SKM-1 (cell line): ENCODE measurements around the gene SAMD4B.
"Not testable (repeated sequence)": the region's sequence is repeated elsewhere in the genome, so short reads cannot be mapped to it uniquely, and the experiment has no call there.

Experiments
- DNase-seq: peaks from one replicate; lab custom pipeline; 2025; ENCODE audit not compliant: unreplicated experiment; lab: John Stamatoyannopoulos, UW

The SAMD4B gene

DNA sequence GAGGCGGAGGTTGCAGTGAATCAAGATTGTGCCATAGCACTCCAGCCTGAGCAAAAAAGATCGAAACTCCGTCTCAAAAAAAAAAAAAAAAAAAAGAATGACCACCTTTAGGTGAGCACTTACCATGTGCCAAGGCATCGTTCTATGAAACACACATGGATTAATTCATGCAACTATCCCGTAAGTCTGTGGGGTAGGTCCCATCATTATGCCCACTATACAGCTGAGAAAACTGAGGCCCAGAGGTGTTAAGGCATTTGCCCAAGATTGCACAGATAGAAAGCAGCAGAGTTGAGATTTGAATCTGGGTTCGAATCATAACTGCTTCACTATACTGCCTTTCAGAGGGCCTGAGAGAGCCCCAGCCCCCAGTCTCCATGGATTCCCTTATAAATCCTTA lies 8.7 kb upstream of the SAMD4B start:
- no peak for DNase-seq

DNA sequence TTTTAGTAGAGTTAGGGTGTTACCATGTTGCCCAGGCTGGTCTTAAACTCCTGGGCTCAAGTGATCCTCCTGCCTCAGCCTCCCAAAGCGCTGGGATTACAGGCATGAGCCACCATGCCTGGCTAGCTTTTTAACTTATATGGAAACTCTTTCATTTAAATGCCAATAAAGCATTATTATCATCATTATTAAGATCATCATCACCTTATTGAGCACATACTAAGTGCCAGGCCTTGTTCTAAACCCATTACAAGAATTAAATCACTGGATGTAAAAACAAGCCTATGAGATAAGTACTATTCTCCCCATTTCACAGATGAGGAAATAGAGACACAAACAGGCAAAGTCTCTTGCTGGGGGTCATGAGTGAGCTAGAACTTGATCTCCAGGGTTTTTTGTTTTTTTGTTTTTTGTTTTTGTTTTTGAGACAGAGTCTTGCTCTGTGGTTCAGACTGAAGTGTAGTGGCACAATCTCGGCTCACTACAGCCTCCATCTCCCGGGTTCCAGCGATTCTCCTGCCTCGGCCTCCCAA lies 7.7 kb upstream of the SAMD4B start:
- no peak for DNase-seq

DNA sequence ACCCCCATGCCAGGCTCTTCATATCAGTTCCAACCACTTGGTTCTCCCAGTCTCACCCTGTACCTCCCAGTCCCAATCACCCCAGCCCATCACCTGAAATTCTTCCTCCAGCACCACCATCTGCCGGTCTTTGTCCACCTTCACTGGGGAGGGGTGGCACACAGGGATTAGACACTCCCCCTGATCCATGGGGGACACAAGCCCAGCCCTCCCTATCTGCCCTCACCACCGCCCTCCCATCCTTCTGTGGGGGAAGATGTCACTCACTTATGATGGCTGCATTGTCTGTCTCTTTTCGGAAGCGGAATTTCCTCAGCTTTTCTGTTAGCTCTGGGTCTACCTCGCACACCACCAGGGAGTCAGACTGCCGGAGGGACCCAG lies 7.1 kb upstream of the SAMD4B start:
- no peak for DNase-seq

DNA sequence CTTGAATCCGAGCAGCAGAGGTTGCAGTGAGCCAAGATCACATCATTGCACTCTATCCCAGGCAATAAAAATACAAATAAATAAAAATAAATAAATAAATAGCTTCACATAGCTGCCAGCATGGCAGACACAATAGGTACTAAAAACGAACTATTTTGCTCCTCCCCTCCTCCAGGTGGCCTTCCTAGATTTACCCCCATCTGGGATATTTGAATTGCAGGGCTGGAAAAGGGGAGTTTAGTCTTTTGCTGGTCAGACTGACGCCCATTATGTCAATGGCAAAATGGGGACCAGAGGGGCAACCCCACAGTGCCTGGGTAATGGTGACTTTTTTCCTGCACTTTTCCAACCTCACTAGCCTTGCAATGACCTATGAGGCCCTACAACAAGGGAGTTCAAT lies 5.7 kb upstream of the SAMD4B start:
- DNase-seq: no peak

DNA sequence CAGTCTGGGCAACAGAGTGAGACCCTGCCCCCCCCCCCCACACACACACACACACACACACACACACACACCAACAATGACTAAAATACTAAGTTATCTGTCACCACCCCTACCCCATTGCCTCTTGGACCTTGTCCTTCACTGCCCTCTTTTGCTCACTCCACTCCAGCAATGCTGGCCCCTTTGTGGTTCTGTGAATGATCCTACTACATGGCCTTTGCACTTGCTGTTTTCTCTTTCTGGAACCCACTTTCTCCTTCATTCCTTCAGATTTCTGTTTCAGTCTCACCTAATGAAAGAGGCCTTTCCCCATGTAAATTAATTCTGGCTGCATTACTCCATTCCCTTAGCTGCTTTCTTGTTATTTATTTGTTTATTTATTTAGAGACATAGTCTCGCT lies 2.5 kb upstream of the SAMD4B start:
- no peak for DNase-seq

DNA sequence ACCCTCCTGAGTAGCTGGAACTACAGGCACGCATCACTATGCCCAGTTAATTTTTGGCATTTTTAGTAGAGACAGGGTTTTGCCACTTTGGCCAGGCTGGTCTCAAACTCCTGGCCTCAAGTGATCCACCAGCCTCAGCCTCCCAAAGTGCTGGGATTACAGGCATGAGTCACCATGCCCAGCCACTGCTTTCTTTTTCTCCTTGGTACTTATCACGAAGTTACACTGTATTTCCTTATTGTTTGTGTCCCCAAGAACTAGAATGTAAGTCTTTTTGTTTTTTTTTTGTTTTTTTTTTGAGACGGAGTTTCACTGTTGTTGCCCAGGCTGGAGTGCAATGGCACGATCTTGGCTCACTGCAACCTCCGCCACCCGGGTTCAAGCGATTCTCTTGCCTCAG lies 2.1 kb upstream of the SAMD4B start:
- DNase-seq: not testable (repeated sequence)

DNA sequence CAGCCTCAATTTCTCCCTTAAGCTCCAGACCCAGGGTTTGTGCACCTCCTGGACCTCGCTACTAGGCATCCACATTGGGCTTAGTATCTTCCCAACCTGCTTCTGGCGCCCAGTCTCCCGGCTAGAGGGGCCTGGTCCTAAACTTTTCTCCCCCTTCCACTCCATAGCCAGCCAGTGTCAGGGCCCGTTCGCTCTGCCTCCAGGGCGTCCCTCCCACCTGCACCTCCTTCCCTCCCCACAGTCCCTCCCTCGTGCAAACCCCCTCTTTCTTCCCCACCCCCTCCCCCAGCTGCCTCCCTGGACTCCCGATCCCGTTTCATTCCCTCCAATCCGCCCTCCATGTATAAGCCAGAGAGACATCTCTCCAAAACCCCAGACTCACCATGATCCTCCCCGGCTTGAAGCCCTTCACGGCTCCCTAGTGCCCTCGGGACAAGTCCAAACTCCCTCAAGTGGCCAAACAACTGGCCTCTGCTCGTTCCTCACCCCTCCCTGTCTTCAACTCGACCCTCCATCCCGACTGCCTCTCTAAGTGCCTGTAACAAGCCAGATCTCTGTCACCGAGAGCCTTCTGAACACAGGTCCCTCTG lies 997 bp upstream of the SAMD4B start:
- no peak for DNase-seq

DNA sequence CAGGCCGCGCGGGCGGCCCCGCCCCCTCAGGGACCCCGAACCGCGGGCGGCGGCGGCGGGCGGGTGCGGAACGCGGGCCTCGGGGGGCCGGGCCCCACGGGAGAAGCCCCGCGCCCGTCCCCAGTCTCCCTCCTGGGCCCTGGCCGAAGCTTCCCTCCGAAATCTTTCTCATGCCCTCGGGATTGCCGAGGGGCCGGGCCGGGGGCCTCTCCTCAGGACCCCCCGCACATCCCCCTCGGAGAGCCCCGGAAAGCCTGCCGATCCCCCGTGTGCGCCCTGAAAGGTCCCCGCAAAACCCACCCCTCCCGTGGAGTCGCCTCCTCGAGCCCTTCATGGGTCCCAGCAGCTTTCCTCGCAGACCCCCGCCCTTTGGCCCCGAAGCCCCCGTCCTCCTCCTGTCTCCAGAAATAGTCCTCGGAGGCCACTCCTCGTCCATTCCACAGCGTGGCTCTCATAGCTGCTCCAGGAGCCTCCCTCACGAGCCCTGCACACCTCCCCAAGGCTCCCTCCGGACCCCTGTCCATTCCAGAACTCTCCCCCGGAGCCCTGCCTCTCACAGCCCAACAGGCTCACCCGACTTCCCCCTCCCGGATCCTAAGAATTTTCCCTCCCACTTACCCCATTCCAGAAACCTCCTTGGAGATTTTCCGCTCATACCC lies 555 bp downstream of the SAMD4B start:
- no peak for DNase-seq

DNA sequence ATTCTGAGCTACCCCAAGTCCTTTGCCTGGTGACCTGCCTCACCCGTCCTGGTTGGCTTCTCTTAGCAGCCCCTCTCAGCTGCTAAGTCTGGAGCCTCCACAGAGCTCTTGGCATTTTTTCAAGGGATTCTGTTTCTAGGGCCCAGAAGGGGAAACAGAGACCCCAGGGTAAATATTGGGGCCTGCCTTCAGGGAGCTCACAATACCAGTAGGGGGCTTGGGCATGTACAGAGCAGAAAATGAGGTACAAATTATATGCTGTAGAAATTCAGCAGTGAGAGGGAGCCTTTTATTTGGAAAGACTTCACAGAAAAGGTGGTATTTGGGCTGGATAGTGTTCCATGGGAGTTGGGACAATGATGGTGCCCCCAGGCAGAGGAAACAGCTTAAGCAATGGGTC lies 3.7 kb downstream of the SAMD4B start:
- no peak for DNase-seq

DNA sequence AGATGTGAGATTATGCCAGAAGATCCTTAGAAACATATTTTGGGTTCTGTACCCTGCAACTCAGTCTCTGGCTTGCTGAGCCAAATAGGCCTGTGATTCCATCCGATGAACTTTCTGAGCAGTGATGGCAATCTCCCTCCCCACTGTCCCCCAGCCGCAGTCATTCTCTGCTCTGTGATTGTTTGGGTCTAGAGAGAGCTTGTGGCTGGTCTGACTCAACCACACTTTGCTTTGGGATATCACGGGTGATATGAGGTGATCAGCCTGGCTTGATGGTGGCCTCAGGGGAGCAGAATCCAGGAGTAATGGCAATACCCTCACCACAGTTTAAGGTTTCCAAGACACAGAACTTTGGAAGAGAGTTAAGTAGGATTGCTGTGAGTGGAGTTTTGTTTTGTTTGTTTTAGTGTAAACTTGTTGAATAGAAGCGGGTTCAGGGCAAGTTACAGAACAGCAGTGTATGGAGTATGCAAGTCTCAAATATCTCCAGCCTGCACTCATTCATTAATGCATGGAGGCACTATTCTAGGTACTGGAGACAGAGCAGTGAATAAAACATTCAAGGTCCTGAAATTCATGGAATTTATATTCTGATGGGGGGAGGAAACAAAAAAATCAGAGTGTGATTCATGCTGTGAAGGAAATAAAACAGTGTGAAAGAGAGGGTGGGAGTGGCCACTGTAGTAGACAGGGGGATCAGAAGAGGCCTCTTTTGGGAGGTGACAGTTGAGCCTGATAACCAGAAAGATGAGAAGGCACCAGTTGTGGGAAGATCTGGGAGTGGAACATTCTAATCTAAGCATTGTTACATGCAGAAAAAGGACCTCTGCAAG lies 5.3 kb downstream of the SAMD4B start:
- no peak for DNase-seq

DNA sequence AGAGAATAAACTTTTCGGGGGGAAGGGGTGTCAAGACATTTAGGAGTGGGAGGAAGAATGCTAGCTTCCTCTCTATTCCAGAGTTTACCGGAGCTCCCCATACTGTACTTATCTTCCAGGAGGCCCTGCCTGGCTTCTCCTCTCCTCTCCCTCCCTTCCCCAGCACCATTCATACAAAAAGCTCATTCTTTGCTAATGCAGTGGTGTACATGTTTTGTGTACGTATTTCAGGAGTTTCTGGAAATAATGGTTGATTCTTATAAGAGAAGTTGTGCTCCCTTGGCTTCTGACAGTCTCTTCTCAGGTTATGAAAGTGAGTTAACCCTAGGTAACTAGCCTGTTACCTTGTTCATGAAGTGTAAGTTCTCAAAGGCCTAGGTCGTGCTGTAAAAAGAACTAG lies 7.1 kb downstream of the SAMD4B start:
- no peak for DNase-seq

DNA sequence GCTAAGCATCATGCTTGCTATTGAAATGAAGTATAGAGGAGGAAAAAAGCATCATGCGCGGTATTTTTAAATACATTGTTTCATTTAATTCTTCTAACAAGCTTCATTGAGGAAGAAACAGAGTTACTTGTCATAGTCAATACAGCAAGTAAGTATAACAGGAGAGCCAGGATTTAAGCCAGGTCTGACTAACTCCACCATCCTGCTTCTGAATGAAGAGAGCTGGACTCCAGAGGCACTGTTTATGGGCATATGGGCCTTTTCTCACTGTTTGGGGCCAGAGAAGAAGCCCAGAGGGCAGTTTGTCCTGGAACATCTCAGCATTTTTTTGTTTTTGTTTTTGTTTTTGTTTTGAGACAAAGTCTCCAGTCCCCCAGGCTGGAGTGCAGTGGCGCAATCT lies 7.9 kb downstream of the SAMD4B start:
- no peak for DNase-seq

DNA sequence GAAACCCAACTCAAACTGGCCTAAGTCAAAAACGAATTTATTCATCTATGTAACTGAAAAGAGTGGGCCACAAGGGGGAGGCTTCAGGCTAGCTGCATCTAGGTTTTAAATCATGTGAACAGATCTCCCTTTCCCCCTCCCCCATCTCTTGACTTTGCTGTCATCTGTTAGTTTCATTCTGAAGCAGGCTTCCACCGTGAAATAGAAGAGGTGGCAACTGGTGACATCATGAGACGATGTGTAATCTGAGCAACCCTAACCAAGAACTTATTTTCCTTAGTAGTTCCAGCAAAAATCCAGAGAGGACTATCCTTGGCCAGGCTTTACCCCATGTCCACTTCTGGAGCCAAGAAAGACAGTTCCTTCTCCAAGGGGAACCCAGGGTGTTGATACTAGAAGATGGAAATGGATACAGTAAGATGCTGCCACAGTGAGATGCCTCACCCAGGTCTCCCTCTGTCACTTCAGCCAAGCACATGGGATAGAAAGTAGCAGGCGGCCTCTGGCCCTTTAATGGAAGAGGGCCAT lies 9.4 kb downstream of the SAMD4B start:
- DNase-seq: no peak

DNA sequence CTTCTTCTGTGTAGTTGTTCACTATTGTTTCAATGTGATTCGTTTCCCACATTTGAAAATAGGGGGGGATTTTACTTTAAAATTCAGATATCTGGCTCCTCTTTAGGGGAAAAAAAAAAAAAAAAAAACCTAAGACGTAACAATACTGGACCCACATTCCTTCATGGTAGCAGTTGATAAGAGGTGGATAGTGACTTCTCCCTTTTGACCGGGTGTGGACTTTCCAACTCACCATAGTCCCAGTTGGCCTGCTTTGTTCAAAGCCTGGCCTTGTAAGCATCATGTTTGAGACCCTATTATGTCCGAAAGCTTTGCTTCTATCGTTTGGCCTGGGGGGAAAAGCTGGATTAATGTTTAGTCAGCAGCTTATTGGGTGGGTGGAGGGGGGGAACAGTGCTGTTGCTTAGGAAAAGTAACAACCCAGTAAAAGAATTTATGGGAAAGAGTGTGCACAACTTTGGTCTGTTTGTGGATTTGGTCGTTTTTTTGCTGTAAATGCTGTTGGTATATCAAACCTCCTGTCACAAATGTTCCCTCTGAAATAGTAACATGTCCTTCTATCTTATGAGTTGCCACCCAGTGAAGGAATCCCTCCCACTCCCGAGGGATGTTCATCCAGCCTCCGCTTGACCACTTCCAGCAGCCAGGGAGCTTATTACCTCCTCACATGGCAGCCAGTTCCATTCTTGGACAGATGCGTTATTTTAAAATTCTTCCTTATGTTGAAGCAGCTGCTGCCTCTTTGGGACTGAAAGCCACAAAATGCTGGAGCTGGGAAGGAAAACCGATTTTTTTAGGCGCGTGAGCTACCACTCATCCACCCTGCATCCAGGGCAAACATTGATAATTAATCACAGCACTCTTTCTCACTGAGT lies 10.4 kb downstream of the SAMD4B start:
- DNase-seq: no peak

DNA sequence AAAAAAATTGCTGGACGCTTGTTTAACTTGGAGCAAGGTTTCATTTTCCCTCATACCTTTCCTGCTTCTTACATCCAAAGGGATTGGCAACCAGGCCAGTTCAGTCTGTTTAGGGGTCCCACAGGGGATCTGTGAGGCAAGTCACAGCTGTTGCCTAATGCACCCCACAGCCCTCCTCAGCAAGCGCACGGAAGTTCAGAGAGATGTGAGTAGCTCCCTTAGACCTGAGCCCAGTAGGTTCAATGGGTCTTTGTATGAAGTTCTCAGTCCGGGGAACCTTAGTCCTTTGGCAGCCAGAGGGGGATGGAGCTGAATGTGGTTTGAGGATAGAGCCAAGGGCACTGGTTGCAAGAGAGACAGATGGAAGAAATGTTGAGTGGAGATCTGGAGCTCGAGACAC lies 13.0 kb downstream of the SAMD4B start:
- no peak for DNase-seq

DNA sequence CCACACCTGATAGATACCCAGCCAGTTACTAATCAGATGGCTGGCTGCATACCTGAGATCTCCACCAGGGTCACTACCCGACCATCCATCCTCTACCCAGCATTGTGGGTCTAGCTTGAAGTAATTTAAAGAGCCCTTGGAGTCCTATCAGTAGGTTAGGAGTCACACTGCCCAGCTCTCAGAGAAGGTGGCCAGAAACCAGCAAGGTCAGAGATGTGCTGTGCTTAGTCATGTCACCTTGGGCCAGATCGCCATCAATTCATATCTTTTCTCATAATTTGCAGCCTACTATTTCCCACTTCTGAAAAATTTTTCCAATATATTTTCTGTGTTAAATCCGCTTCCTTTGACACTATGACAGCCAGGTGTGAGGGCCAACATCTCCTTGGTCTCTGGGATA lies 13.9 kb downstream of the SAMD4B start:
- DNase-seq: no peak

DNA sequence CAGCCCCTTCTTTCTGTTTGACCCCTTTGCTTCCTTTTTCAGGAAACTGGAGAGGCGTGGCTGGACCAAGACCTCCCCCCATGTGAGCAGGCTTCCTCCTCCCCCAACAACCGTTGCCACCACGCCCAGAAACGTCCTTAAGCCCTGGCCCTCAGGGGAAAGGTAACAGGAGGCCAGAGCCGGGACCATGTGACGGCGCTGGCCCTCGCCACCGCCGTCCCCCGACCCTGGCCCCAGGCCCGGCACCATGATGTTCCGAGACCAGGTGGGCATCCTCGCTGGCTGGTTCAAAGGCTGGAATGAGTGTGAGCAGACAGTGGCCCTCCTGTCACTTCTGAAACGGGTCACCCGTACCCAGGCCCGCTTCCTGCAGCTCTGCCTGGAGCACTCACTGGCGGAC lies 14.4 kb downstream of the SAMD4B start:
- no peak for DNase-seq

DNA sequence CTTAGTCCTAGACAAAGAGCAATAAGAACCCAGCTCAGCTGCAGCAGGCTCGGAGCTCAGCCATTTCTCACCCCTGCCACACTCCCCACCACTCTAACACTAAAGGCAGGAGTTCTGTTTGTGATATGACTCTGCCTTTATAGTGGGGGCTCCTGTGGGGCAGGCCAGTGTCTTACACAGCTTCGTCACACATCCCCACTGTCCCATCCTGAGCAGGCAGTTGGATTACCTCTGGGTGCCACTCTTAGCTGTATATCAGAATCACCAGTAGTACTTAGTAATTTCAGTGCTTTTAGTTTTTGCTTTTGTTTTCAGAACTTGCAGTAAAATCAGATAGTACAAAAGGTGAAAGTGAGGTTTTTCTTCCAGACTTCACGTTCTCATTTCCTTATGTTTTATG lies 16.8 kb downstream of the SAMD4B start:
- no peak for DNase-seq

DNA sequence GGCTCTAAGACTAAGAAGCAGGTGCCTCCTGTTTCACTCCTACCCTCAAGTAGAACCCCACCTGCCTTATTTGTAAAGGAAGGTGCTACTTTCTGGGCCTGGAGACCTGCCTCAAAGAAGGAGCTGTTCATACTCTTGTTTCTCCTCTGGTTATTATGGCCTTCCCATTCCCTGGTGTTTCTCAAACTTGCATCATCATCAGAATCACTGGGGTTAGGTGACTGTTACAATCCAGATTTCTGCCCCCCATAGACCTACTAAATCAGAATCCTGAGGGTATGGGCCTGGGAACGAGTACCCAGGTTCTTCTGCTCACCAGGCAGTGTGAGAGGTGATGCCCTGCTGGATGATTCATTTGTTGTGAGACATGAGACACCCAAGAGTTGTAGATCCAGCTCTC lies 18.4 kb downstream of the SAMD4B start:
- no peak for DNase-seq

DNA sequence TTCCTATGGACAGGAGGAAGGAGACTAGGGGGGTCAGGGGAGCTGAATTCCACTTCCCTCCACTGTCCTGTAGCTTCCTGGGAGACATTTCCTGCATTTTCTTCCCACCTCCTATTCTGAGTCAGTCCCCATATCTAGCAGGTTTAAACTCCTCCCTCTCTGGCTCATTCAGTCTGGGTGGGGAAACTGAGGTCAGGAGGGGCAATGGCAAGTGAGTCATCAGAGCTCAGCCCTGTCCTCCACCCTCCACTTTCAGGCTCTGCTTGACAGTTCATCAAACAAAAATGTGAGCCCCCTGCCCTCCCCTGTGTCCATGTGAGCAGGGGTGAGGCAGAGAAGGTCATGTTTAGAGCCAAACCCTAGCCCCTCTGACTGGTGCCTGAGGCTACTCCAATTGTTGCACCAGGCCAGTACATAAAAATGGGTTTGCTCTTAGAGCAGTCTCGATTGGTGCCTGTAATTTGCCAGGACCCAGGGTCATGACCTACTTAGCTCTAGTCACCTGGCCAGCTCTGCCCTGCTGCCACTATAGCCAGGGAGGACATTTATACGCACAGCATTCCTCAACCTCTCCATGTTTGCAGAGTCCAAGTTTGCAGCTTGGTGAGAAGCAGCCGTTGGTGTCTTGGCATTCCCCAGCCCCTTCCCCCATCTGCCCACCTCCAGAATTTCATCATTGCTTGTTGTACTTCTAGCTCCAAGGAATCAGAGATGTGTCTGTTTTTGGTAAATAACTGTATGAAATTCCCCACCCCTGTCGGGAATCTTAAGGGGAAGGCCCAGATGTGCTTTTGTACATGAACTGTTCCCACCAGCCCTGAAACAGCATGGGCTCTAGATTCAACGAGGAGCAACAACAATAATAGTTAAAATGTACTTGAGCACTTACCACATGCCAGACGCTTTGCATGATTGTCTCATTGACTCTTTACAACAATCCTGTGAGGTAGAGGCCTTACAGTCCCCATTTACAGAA lies 20.7 kb downstream of the SAMD4B start:
- DNase-seq: no peak
